Fibroblast of the aortic adventitia (primary cell): ENCODE results near the gene SPATA46. TPM values are rescaled to one million over a fixed set of nuclear protein-coding genes. Genes with fewer than 3 reads are reported as not detected.

ENCODE experiments used
- DNase-seq: peaks from one replicate; pipeline ENCODE4 v3.0.0-alpha.2; 2010; ENCODE audit warnings: low read depth
- H3K4me3 ChIP-seq: 2 replicates; pipeline ENCODE4 v1.5.1; 2011; ENCODE audit warnings: low read depth, mild to moderate bottlenecking, control low read depth, low read length, moderate library complexity
- small RNA-seq: library from RNA; depleted of rRNA; stranded (forward); fragments of <200 nt; gene quantifications from one replicate; pipeline ENCODE3, GENCODE V24; 2012
- total RNA-seq: library from RNA; depleted of rRNA; stranded (reverse); fragments of >200 nt; gene quantifications from 2 replicates; pipeline ENCODE4 v1.2.3, GENCODE V29; 2012; ENCODE audit warnings: low replicate concordance
- TF ChIP-seq, protein P1 (sequence below): IDR thresholded peaks from 2 replicates; pipeline ENCODE4 v1.5.1; 2011; ENCODE audit warnings: mild to moderate bottlenecking, low read length, control low read depth, inconsistent platforms; ENCODE audit not compliant: insufficient read depth

Gene SPATA46
- total RNA-seq, 1 donor, result not detected

DNA sequence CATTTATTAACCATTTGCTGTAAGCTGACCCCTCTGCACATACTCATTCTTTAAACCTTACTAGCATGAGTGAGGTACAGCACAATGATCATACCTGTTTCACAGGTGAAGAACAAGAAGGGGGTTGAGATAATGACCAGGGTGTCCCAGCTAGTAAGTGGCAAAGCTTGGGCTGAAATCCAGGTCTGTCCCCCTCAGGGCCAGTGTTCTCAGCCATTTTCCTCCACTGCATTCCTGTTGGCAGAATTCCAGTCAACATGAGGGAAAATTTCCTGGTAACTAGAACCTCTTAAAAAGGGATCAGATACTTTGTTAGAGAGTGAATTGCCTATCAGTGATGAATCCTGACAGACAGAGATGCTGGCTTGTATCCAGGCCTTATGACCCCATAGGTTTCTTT is 48.1 kb downstream of the SPATA46 start:
- no peak overlapping the region for H3K4me3 ChIP-seq
- TF ChIP-seq, protein P1, sequence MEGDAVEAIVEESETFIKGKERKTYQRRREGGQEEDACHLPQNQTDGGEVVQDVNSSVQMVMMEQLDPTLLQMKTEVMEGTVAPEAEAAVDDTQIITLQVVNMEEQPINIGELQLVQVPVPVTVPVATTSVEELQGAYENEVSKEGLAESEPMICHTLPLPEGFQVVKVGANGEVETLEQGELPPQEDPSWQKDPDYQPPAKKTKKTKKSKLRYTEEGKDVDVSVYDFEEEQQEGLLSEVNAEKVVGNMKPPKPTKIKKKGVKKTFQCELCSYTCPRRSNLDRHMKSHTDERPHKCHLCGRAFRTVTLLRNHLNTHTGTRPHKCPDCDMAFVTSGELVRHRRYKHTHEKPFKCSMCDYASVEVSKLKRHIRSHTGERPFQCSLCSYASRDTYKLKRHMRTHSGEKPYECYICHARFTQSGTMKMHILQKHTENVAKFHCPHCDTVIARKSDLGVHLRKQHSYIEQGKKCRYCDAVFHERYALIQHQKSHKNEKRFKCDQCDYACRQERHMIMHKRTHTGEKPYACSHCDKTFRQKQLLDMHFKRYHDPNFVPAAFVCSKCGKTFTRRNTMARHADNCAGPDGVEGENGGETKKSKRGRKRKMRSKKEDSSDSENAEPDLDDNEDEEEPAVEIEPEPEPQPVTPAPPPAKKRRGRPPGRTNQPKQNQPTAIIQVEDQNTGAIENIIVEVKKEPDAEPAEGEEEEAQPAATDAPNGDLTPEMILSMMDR, result no peak
- no peak for DNase-seq

DNA sequence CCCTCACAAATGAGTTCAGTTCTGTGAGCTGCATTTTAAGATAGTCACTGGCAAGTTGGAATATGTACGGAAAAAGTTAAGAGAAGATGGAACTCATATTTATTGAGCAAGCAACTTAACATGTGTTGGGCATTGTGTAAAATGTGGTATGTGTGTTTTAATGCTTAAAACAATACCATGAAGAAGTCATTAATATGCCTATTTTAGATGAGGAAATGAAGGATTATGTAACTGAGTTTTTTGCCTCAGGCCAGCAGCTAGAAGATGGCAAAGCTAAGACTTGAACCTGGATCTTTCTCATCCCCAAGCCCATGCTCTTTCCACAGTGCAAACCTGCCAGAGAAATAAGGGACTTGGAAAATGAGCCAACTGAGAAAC is 48.9 kb downstream of the SPATA46 start:
- H3K4me3 ChIP-seq, result no peak overlapping the region
- TF ChIP-seq, protein P1, result no peak
- DNase-seq, result no peak

GRCh38 chr1:162327144-162327787 is 49.4 kb downstream of the SPATA46 start:
- no peak for DNase-seq
- no peak overlapping the region for H3K4me3 ChIP-seq
- TF ChIP-seq, protein P1, result no peak

- no peak overlapping the region for H3K4me3 ChIP-seq
- DNase-seq, result no peak
- TF ChIP-seq, protein P1, result no peak
Observed at GRCh38 chr1:162326559-162326958, 50.1 kb downstream of the SPATA46 start.

DNA sequence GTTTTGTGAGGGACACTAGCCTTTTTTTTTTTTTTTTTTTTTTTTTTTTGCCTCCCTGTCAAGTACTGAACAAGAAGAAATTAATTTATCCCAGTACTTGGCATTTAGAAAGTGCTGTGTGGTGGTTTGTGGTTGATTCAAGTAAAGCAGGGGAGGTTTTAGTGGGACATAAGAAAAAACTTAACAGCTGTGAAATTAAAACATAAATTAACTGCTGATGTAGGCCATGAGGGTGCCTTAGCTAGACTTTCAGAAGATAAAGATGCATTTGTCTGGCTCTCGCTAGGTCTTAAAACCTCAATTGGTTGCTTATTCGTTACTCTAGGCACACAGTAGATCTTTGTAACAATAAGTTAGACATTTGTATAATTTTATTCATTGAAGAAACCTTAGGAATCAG is 52.3 kb downstream of the SPATA46 start:
- no peak for DNase-seq
- TF ChIP-seq, protein P1, result no peak
- no peak overlapping the region for H3K4me3 ChIP-seq

Small RNAs within 50 kb of the gene (small RNA-seq; reads per million reads assigned to genes)
- not detected for gene MIR556
- not detected for gene RNA5SP61

Other genes with a start within 250 kb of the SPATA46 start
- gene C1orf226, start 4.9 kb upstream of the SPATA46 start, total RNA-seq, result 0.09 TPM in 1 of 2 replicates, not detected in the other
- gene SH2D1B, start 35.3 kb upstream of the SPATA46 start, total RNA-seq, result under 0.01 TPM in 1 of 2 replicates, not detected in the other
- 46.7 and 74.3 TPM in 2 replicates for gene UHMK1, start 121.0 kb upstream of the SPATA46 start, total RNA-seq
- 109 and 112 TPM in 2 replicates for gene UAP1, start 184.9 kb upstream of the SPATA46 start, total RNA-seq